ENCODE data around the gene DIO1. TPM values are rescaled to one million over a fixed set of nuclear protein-coding genes. Genes with fewer than 3 reads are reported as not detected.

Gene DIO1
- total and polyA plus RNA-seq, 9 of the 15 experiments (the other 6 are each of a cell fraction or from before 2014, with no cell fraction given), result not detected

- TF ChIP-seq PTTG1 (tag; IDR thresholded peaks at IDR 0.05; ENCODE audit: low read depth) (no peak), HOXB6 (CRISPR knock-in tag; IDR thresholded peaks at IDR 0.05; ENCODE audit: borderline replicate concordance) (0 out of 2 replicates have a peak, but pooled peaks have one; percentile 25), PYGO2 (tag; IDR thresholded peaks at IDR 0.05) (no peak), KAT2B (IDR thresholded peaks at IDR 0.05; ENCODE audit: low read depth, low read length) (no peak), HDAC1 (IDR thresholded peaks at IDR 0.05) (peak in 1 of 2 experiments; percentile 95; a peak in 3 of 4 replicates), KDM5B (IDR thresholded peaks at IDR 0.05; ENCODE audit: insufficient replicate concordance, low read depth, low read length) (peak; percentile 51), HDGF (IDR thresholded peaks at IDR 0.05) (peak; percentile 100; the same call in 1 of the 2 replicates), PTBP1 (IDR thresholded peaks at IDR 0.05; ENCODE audit: low read depth, low read length) (peak; percentile 97), RREB1 (CRISPR knock-in tag; IDR thresholded peaks at IDR 0.05) (peak; percentile 75), EP400 (IDR thresholded peaks at IDR 0.05) (peak; percentile 23), HLTF (IDR thresholded peaks at IDR 0.05) (peak; percentile 73), TOE1 (IDR thresholded peaks at IDR 0.05; ENCODE audit: borderline replicate concordance) (peak; percentile 97), TOE1 (CRISPR knock-in tag; IDR thresholded peaks at IDR 0.05; ENCODE audit: borderline replicate concordance, low read depth) (no peak)
- TF ChIP-seq, protein P1, sequence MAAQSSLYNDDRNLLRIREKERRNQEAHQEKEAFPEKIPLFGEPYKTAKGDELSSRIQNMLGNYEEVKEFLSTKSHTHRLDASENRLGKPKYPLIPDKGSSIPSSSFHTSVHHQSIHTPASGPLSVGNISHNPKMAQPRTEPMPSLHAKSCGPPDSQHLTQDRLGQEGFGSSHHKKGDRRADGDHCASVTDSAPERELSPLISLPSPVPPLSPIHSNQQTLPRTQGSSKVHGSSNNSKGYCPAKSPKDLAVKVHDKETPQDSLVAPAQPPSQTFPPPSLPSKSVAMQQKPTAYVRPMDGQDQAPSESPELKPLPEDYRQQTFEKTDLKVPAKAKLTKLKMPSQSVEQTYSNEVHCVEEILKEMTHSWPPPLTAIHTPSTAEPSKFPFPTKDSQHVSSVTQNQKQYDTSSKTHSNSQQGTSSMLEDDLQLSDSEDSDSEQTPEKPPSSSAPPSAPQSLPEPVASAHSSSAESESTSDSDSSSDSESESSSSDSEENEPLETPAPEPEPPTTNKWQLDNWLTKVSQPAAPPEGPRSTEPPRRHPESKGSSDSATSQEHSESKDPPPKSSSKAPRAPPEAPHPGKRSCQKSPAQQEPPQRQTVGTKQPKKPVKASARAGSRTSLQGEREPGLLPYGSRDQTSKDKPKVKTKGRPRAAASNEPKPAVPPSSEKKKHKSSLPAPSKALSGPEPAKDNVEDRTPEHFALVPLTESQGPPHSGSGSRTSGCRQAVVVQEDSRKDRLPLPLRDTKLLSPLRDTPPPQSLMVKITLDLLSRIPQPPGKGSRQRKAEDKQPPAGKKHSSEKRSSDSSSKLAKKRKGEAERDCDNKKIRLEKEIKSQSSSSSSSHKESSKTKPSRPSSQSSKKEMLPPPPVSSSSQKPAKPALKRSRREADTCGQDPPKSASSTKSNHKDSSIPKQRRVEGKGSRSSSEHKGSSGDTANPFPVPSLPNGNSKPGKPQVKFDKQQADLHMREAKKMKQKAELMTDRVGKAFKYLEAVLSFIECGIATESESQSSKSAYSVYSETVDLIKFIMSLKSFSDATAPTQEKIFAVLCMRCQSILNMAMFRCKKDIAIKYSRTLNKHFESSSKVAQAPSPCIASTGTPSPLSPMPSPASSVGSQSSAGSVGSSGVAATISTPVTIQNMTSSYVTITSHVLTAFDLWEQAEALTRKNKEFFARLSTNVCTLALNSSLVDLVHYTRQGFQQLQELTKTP (IDR thresholded peaks at IDR 0.05; ENCODE audit: low read depth in 1 of 2, partially characterized antibody in 2 of 2), result peak in 1 of 2 experiments; percentile 29
- TF ChIP-seq, protein P2, sequence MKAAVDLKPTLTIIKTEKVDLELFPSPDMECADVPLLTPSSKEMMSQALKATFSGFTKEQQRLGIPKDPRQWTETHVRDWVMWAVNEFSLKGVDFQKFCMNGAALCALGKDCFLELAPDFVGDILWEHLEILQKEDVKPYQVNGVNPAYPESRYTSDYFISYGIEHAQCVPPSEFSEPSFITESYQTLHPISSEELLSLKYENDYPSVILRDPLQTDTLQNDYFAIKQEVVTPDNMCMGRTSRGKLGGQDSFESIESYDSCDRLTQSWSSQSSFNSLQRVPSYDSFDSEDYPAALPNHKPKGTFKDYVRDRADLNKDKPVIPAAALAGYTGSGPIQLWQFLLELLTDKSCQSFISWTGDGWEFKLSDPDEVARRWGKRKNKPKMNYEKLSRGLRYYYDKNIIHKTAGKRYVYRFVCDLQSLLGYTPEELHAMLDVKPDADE (conservative IDR thresholded peaks at IDR 0.05; ENCODE audit: control insufficient read depth, low read depth, low read length), result peak; percentile 51; the same call in 1 of the 2 replicates
Measured at GRCh38 chr1:53889304-53890298, 4.4 kb upstream of the DIO1 start, which contains the start of gene YIPF1 (continued).
